K562 (cell line): ENCODE measurements around the gene CLCNKA. TPM values are rescaled to one million over a fixed set of nuclear protein-coding genes. Genes with fewer than 3 reads are reported as not detected.

Source experiments
- ARID2 ChIP-seq: fragments of 450-650 bp; IDR thresholded peaks from 2 replicates; pipeline ENCODE4 v1.6.1; 2017; ENCODE audit warnings: antibody characterized with exemption, mild to moderate bottlenecking
- DEAF1 ChIP-seq: fragments of 450-650 bp; formaldehyde crosslinking; IDR thresholded peaks from 2 replicates; pipeline ENCODE4 v1.4.0; 2020; ENCODE audit warnings: mild to moderate bottlenecking, moderate library complexity
- E2F1 ChIP-seq: sonication (generic); formaldehyde crosslinking; IDR thresholded peaks from 2 replicates; pipeline ENCODE4 v1.8.1; 2023; ENCODE audit warnings: mild to moderate bottlenecking, missing genetic modification reagents, moderate library complexity
- JUN ChIP-seq, 2 experiments: sonication (generic) in 1 of 2; formaldehyde crosslinking in 1 of 2; IDR thresholded peaks; 2 replicates each; pipeline versions ENCODE4 v1.6.1 to v1.8.0; 2012 to 2022; ENCODE audit warnings: borderline replicate concordance in 2 of 2, mild to moderate bottlenecking in 2 of 2, improper control_type of control experiment in 1 of 2, low read depth in 1 of 2, low read length in 1 of 2, missing genetic modification reagents in 1 of 2
- NEUROD1 ChIP-seq: fragments of 150-350 bp; IDR thresholded peaks from 2 replicates; pipeline ENCODE4 v1.6.1; 2014; ENCODE audit warnings: borderline replicate concordance, low read length, low read depth; ENCODE audit not compliant: partially characterized antibody
- POU5F1 ChIP-seq: fragments of 150-350 bp; IDR thresholded peaks from 2 replicates; pipeline ENCODE4 v1.6.1; 2014; ENCODE audit warnings: borderline replicate concordance, low read length, low read depth, mild to moderate bottlenecking; ENCODE audit not compliant: partially characterized antibody
- ZBTB34 ChIP-seq: fragments of 250-450 bp; sonication (Bioruptor Pico); IDR thresholded peaks from 2 replicates; pipeline ENCODE4 v1.8.0; 2021; ENCODE audit warnings: mild to moderate bottlenecking, moderate library complexity
- ZBTB9 ChIP-seq: fragments of 450-650 bp; formaldehyde crosslinking; IDR thresholded peaks from 2 replicates; pipeline ENCODE4 v1.4.0; 2020; ENCODE audit warnings: mild to moderate bottlenecking, moderate library complexity
- ZNF318 ChIP-seq, 2 experiments: fragments of 450-650 bp; IDR thresholded peaks; 2 replicates each; pipeline ENCODE4 v1.6.1; 2016; ENCODE audit warnings: mild to moderate bottlenecking in 2 of 2, borderline replicate concordance in 1 of 2, low read depth in 1 of 2, moderate library complexity in 1 of 2
- ZNF551 ChIP-seq: fragments of 250-450 bp; sonication (Bioruptor Pico); IDR thresholded peaks from 2 replicates; pipeline ENCODE4 v1.5.0; 2021; ENCODE audit warnings: mild to moderate bottlenecking, moderate library complexity
- polyA plus RNA-seq, 8 experiments: library from polyadenylated mRNA; depleted of rRNA in 4 of 8; stranded (reverse) in 5 of 8; unstranded in 3 of 8; fragments of >200 nt; fragmentation: Nextera tagmentation in 2 of 8; fragmentation: Illumina TruSeq in 1 of 8; extraction: Ambion mirVana in 2 of 8; extraction: Trizol in 1 of 8; gene quantifications; 2 replicates each; pipeline versions ENCODE4 v1.2.1 to v1.2.3, GENCODE V29; 2011 to 2014; ENCODE audit warnings: inconsistent platforms in 1 of 8, missing spikeins in 1 of 8
- total RNA-seq, 7 experiments: library from RNA; depleted of rRNA in 6 of 7; stranded (reverse); fragments of >200 nt in 6 of 7; fragmentation: Illumina TruSeq in 2 of 7; extraction: Trizol in 2 of 7; gene quantifications; 2 replicates each; pipeline versions ENCODE4 v1.2.1 to v1.2.3, GENCODE V29; 2011 to 2021; ENCODE audit warnings: low replicate concordance in 1 of 7

The CLCNKA gene
- total and polyA plus RNA-seq, 9 of the 15 experiments (the other 6 are each of a cell fraction or from before 2014, with no cell fraction given), result 0.03 to 0.37 (median 0.10) TPM; not detected in 3

- no peak for TF ChIP-seq ZBTB34 (CRISPR knock-in tag)
- peak; percentile 93 for TF ChIP-seq DEAF1
- no peak for TF ChIP-seq ZNF318 (IDR thresholded peaks at IDR 0.05; ENCODE audit: borderline replicate concordance in 1 of 2, low read depth in 1 of 2)
- TF ChIP-seq ZNF551 (CRISPR knock-in tag), result no peak
- 0 out of 2 replicates have a peak, but pooled peaks have one; percentile 41 for TF ChIP-seq E2F1 (CRISPR knock-in tag)
- peak; percentile 57; the same call in 1 of the 2 replicates for TF ChIP-seq ZBTB9
- peak; percentile 33 for TF ChIP-seq NEUROD1
- peak; percentile 24; the same call in 1 of the 2 replicates for TF ChIP-seq JUN (IDR thresholded peaks at IDR 0.05; ENCODE audit: borderline replicate concordance, low read depth, low read length)
- TF ChIP-seq JUN (CRISPR knock-in tag; IDR thresholded peaks at IDR 0.05; ENCODE audit: borderline replicate concordance), result no peak
- TF ChIP-seq POU5F1, result no peak
- TF ChIP-seq ARID2, result peak; percentile 93
Observed at GRCh38 chr1:16078925-16079656, 57.3 kb downstream of the CLCNKA start (continued).
